IPS-18a (cell line): ENCODE results near the gene KCTD13.

Experiments used
- H3K27ac ChIP-seq: one replicate; pipeline ENCODE4 v1.5.1; 2013; ENCODE audit warnings: low read length
- H3K27me3 ChIP-seq: one replicate; pipeline ENCODE4 v1.6.1; 2013; ENCODE audit warnings: mild to moderate bottlenecking, low read length; ENCODE audit not compliant: control insufficient read depth, insufficient read depth
- H3K36me3 ChIP-seq: one replicate; pipeline ENCODE4 v1.6.1; 2013; ENCODE audit warnings: low read depth, low read length; ENCODE audit not compliant: control insufficient read depth
- H3K4me1 ChIP-seq: one replicate; pipeline ENCODE4 v1.6.1; 2013; ENCODE audit warnings: low read depth, low read length; ENCODE audit not compliant: control insufficient read depth
- H3K4me3 ChIP-seq: one replicate; pipeline ENCODE4 v1.5.1; 2013; ENCODE audit warnings: low read length
- H3K9ac ChIP-seq: one replicate; pipeline ENCODE4 v1.6.1; 2013; ENCODE audit warnings: mild to moderate bottlenecking, low read length, moderate library complexity
- H3K9me3 ChIP-seq: one replicate; pipeline ENCODE4 v1.6.1; 2013; ENCODE audit warnings: low read depth, low read length; ENCODE audit not compliant: control insufficient read depth

The KCTD13 gene

GRCh38 chr16:29925781-29926710 lies at the start of gene KCTD13:
Gene KCTD13, minus strand, starts transcription at chr16:29926226. Its CDS starts 193 bp downstream, at chr16:29926033.
- H3K4me3 ChIP-seq: peak within 1 kb of the TSS; percentile 77
- no peaks in the 10 kb centered on the region for H3K36me3 ChIP-seq
- H3K4me1 ChIP-seq: peaks cover 7% of the 10 kb centered on the region
- H3K27me3 ChIP-seq: no peaks in the 10 kb centered on the region
- H3K27ac ChIP-seq: peak within 1 kb of the TSS; percentile 54
- peak within 1 kb of the TSS; percentile 83 for H3K9ac ChIP-seq
- H3K9me3 ChIP-seq: no peaks in the 10 kb centered on the region

DNA sequence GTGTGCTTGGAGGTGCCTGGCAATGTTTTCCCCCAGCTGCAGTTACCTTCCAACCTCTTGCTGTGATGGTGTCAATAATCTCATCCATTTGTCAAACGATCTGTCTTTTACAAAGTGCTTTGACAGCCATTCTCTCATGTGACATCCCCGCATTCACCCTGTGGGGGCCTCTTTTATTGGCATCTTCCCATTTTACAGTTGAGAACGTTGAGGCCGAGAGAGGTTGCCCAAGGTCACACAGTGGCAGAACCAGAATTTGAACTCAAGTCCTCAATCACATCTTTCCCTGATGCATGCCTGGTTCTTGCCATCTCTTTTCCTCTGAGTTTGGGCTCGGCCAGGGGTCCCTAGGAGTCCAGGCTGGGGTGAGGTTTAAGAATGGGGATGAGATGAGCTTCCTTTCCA lies 49.1 kb upstream of the KCTD13 start:
- Histone ChIP-seq H3K9ac (no peak overlapping the region), H3K4me3 (peak overlapping the region; percentile 91), H3K36me3 (peaks cover 26% of the 10 kb centered on the region)

GRCh38 chr16:29974291-29975133 lies 48.5 kb upstream of the KCTD13 start:
- peaks cover 6% of the 10 kb centered on the region for H3K9me3 ChIP-seq
- peaks cover 19% of the 10 kb centered on the region for H3K36me3 ChIP-seq
- no peak overlapping the region for H3K27ac ChIP-seq
- peaks cover 23% of the 10 kb centered on the region for H3K4me1 ChIP-seq
- H3K4me3 ChIP-seq: peak overlapping the region; percentile 91
- H3K9ac ChIP-seq: peak overlapping the region; percentile 75
- H3K27me3 ChIP-seq: peaks cover 14% of the 10 kb centered on the region

More for the DNA sequence above, 49.1 kb upstream of the KCTD13 start:
- H3K9me3 ChIP-seq: peaks cover 6% of the 10 kb centered on the region
- H3K27ac ChIP-seq: no peak overlapping the region
- peaks cover 23% of the 10 kb centered on the region for H3K4me1 ChIP-seq
- peaks cover 14% of the 10 kb centered on the region for H3K27me3 ChIP-seq

- H3K27me3 ChIP-seq: peaks cover 14% of the 10 kb centered on the region
- H3K36me3 ChIP-seq: peaks cover 10% of the 10 kb centered on the region
- H3K27ac ChIP-seq: no peak within 1 kb of the TSS
- peak within 1 kb of the TSS; percentile 91 for H3K4me3 ChIP-seq
- peak within 1 kb of the TSS; percentile 75 for H3K9ac ChIP-seq
- peaks cover 6% of the 10 kb centered on the region for H3K9me3 ChIP-seq
- peaks cover 23% of the 10 kb centered on the region for H3K4me1 ChIP-seq
Measured at GRCh38 chr16:29973384-29974246, 47.6 kb upstream of the KCTD13 start, which contains the start of gene TAOK2. Gene TAOK2, plus strand, starts transcription at chr16:29973868. Its CDS starts 3,905 bp downstream, at chr16:29977773.

- Histone ChIP-seq H3K27me3 (peaks cover 14% of the 10 kb centered on the region), H3K4me1 (peaks cover 23% of the 10 kb centered on the region), H3K36me3 (peaks cover 7% of the 10 kb centered on the region), H3K9me3 (peaks cover 6% of the 10 kb centered on the region), H3K27ac (no peak overlapping the region), H3K4me3 (no peak overlapping the region), H3K9ac (no peak overlapping the region)
Measured at GRCh38 chr16:29972992-29973383, 47.0 kb upstream of the KCTD13 start.

DNA sequence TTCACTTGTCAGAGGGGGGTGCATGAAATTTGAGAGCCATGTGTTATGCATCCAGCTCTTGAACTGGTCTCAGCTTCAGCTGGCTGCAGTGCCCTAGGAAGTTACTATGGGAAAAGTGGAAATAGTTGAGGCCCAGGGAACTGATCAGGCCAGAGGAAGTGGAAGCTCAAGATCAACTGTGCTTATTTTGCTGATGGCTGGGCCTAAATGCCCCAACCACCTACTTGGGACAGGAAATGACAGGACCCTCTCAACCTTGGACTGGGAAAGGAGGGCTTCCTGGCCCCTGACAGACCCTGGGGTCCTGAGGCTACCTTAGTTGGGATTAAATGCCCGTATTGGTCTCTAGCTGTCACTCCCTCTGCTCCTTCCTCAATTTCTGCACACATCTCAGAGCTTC lies 46.5 kb upstream of the KCTD13 start:
- H3K36me3 ChIP-seq: peaks cover 3% of the 10 kb centered on the region
- H3K4me1 ChIP-seq: peaks cover 23% of the 10 kb centered on the region
- H3K4me3 ChIP-seq: no peak overlapping the region
- no peak overlapping the region for H3K9ac ChIP-seq
- H3K27me3 ChIP-seq: peaks cover 14% of the 10 kb centered on the region
- no peak overlapping the region for H3K27ac ChIP-seq
- H3K9me3 ChIP-seq: peaks cover 6% of the 10 kb centered on the region

DNA sequence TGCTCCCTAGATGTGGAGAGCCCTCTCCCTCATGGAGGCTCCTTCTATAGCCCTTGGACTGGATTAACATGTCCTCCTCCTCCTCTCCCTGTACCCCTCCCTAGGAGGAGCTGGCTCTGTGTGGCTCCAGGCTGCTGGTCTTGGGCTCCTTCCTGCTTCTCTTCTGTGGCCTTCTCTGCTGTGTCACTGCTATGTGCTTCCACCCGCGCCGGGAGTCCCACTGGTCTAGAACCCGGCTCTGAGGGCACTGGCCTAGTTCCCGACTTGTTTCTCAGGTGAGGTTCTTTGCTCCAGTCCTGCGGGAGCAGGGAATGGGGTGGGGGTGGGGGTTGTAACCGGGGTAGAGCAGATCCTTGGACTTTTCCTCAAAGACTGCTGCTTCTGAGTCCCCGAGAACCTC lies 45.3 kb upstream of the KCTD13 start:
- H3K9me3 ChIP-seq: peaks cover 6% of the 10 kb centered on the region
- no peak overlapping the region for H3K27ac ChIP-seq
- peaks cover 16% of the 10 kb centered on the region for H3K4me1 ChIP-seq
- peaks cover 14% of the 10 kb centered on the region for H3K27me3 ChIP-seq
- H3K36me3 ChIP-seq: peaks cover 3% of the 10 kb centered on the region
- no peak overlapping the region for H3K9ac ChIP-seq
- H3K4me3 ChIP-seq: no peak overlapping the region

- Histone ChIP-seq H3K9ac (no peak overlapping the region), H3K4me3 (no peak overlapping the region), H3K9me3 (peaks cover 6% of the 10 kb centered on the region), H3K27ac (no peak overlapping the region), H3K36me3 (peaks cover 3% of the 10 kb centered on the region), H3K27me3 (peaks cover 14% of the 10 kb centered on the region), H3K4me1 (no peaks in the 10 kb centered on the region)
Measured at GRCh38 chr16:29968205-29968604, 42.2 kb upstream of the KCTD13 start.

DNA sequence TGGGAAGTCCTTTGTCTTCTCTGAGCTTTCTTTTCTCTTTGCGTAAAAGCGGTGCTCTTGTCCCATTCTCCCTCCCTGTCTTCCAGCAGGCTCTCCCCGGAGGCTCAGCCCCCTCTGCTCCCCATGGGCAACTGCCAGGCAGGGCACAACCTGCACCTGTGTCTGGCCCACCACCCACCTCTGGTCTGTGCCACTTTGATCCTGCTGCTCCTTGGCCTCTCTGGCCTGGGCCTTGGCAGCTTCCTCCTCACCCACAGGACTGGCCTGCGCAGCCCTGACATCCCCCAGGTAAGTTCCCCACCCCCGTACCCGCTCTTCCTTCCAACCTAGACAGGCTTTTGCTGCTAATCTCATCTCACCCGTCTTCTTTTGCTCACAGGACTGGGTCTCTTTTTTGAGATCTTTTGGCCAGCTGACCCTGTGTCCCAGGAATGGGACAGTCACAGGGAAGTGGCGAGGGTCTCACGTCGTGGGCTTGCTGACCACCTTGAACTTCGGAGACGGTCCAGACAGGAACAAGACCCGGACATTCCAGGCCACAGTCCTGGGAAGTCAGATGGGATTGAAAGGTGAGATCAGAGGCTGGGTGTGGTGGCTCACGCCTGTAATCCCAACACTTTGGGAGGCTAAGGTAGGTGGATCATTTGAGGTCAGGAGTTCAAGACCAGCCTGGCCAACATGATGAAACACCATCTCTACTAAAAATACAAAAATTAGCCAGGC lies 37.2 kb upstream of the KCTD13 start:
- no peaks in the 10 kb centered on the region for H3K36me3 ChIP-seq
- no peak overlapping the region for H3K4me3 ChIP-seq
- H3K9ac ChIP-seq: no peak overlapping the region
- no peaks in the 10 kb centered on the region for H3K4me1 ChIP-seq
- no peak overlapping the region for H3K27ac ChIP-seq
- H3K9me3 ChIP-seq: no peaks in the 10 kb centered on the region
- no peaks in the 10 kb centered on the region for H3K27me3 ChIP-seq

DNA sequence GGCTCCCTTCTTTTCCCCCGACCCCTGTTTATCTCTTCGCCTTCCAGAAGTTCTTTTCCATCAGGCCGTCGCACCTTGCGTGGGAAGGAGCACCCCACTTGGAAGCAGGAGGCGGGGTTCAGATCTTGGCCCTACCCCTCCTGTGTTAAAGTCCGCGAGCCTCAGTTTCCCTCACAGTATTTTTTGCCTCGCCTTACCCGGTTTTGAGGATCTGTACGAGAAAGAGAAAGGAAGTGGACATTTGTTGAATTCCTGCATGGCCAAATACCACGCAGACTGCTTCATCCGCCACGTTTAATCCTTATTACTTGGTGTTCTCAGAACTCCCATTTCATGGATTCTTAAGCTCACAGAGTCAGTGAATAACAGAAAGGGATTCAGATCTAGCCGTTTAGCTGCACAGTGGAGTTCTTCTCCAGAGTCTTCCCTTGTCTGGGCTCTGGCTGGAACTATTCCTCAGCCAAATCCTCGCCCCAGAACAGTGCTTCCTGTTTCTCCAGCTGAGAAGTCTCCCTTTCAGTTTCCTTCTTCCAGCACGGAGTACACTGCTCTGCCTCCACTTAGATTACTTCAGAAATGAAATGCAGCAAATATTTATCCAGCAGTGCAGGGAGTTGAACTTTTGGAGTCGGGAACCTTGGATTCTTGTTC lies 36.4 kb upstream of the KCTD13 start:
- Histone ChIP-seq H3K27ac (no peak overlapping the region), H3K9ac (peak overlapping the region; percentile 24), H3K9me3 (no peaks in the 10 kb centered on the region), H3K4me1 (no peaks in the 10 kb centered on the region), H3K4me3 (peak overlapping the region; percentile 76), H3K36me3 (no peaks in the 10 kb centered on the region), H3K27me3 (no peaks in the 10 kb centered on the region)
